Parathyroid adenoma (tissue), 2 donors: ENCODE data around the gene CPSF3.

Source experiments
- H2AFZ ChIP-seq: fragments of 300-600 bp; sonication (generic); one replicate; pipeline ENCODE4 v1.7.0; 2017; ENCODE audit warnings: antibody characterized with exemption, mild to moderate bottlenecking
- H3K27ac ChIP-seq: fragments of 300-600 bp; sonication (generic); one replicate; pipeline ENCODE4 v1.7.0; 2017
- H3K27me3 ChIP-seq: fragments of 300-600 bp; sonication (generic); one replicate; pipeline ENCODE4 v1.7.0; 2017; ENCODE audit warnings: low read length; ENCODE audit not compliant: control insufficient read depth, insufficient read depth
- H3K36me3 ChIP-seq: fragments of 300-600 bp; sonication (generic); one replicate; pipeline ENCODE4 v1.7.0; 2017; ENCODE audit warnings: low read length; ENCODE audit not compliant: control insufficient read depth, insufficient read depth
- H3K4me1 ChIP-seq: fragments of 300-600 bp; sonication (generic); one replicate; pipeline ENCODE4 v1.7.0; 2017; ENCODE audit warnings: control low read depth
- H3K4me2 ChIP-seq: fragments of 300-600 bp; sonication (generic); one replicate; pipeline ENCODE4 v1.7.0; 2017; ENCODE audit warnings: low read length
- H3K4me3 ChIP-seq: fragments of 300-600 bp; sonication (generic); one replicate; pipeline ENCODE4 v1.7.0; 2017; ENCODE audit warnings: low read depth, low read length
- H3K79me2 ChIP-seq: fragments of 300-600 bp; sonication (generic); one replicate; pipeline ENCODE4 v1.7.0; 2017; ENCODE audit warnings: control low read depth
- H3K9ac ChIP-seq: fragments of 300-600 bp; sonication (generic); one replicate; pipeline ENCODE4 v1.7.0; 2017; ENCODE audit warnings: mild to moderate bottlenecking
- H3K9me3 ChIP-seq: fragments of 300-600 bp; sonication (generic); one replicate; pipeline ENCODE4 v1.7.0; 2017; ENCODE audit warnings: low read length; ENCODE audit not compliant: control insufficient read depth
- TF ChIP-seq, protein P1 (sequence below): fragments of 300-600 bp; sonication (generic); IDR thresholded peaks from one replicate; pipeline ENCODE4 v1.7.0; 2017; ENCODE audit warnings: antibody characterized with exemption, mild to moderate bottlenecking
- donor health status: primary hyperparathyroidism.

The CPSF3 gene

DNA sequence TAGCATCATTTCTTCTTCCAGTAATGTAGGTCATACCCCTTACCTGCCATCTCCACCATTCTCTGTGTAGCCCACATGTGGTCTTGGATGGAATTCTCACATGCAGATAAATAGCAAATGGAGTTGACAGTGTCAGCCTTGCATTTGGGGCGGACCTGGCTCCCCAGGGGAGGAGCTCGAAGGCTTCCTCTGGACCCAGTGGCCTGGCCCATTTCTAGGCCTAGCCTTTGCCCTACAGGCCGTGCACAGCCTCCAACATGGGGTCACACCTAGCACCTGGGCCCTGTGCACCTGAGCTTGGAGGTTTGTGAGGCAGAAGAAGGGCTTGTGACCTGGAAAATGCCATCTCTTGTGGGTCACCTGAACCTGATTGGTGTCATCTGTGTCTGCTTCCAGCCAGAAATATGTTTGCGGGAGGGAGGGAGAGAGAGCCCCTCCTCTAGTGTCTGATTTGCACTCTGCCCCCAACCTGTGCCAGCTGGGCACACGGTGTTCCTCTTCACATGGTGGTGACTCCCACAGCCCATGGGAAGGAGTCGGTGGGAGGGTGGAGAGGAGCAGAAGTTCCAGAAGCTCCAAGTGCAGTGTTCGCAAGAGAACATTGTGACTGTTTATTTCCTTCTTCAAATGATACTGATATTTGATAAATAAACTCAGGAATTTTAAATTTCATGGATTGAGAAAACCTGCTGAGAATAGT, 33.2 kb upstream of the CPSF3 start:
- Histone ChIP-seq H3K9me3 (no peaks in the 10 kb centered on the region), H3K4me2 (no peak overlapping the region), H3K4me1 (no peaks in the 10 kb centered on the region), H3K9ac (no peak overlapping the region), H3K36me3 (no peaks in the 10 kb centered on the region), H3K79me2 (no peaks in the 10 kb centered on the region), H2AFZ (no peak overlapping the region), H3K27ac (no peak overlapping the region), H3K27me3 (no peaks in the 10 kb centered on the region), H3K4me3 (no peak overlapping the region)
- TF ChIP-seq, protein P1, sequence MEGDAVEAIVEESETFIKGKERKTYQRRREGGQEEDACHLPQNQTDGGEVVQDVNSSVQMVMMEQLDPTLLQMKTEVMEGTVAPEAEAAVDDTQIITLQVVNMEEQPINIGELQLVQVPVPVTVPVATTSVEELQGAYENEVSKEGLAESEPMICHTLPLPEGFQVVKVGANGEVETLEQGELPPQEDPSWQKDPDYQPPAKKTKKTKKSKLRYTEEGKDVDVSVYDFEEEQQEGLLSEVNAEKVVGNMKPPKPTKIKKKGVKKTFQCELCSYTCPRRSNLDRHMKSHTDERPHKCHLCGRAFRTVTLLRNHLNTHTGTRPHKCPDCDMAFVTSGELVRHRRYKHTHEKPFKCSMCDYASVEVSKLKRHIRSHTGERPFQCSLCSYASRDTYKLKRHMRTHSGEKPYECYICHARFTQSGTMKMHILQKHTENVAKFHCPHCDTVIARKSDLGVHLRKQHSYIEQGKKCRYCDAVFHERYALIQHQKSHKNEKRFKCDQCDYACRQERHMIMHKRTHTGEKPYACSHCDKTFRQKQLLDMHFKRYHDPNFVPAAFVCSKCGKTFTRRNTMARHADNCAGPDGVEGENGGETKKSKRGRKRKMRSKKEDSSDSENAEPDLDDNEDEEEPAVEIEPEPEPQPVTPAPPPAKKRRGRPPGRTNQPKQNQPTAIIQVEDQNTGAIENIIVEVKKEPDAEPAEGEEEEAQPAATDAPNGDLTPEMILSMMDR, result no peak

GRCh38 chr2:9390991-9391390, 32.5 kb upstream of the CPSF3 start:
- Histone ChIP-seq H3K4me2 (no peak overlapping the region), H3K79me2 (no peaks in the 10 kb centered on the region), H3K9ac (no peak overlapping the region), H3K27me3 (no peaks in the 10 kb centered on the region), H3K9me3 (no peaks in the 10 kb centered on the region), H2AFZ (no peak overlapping the region), H3K4me1 (no peaks in the 10 kb centered on the region), H3K4me3 (no peak overlapping the region), H3K27ac (no peak overlapping the region), H3K36me3 (no peaks in the 10 kb centered on the region)
- TF ChIP-seq, protein P1, result no peak

DNA sequence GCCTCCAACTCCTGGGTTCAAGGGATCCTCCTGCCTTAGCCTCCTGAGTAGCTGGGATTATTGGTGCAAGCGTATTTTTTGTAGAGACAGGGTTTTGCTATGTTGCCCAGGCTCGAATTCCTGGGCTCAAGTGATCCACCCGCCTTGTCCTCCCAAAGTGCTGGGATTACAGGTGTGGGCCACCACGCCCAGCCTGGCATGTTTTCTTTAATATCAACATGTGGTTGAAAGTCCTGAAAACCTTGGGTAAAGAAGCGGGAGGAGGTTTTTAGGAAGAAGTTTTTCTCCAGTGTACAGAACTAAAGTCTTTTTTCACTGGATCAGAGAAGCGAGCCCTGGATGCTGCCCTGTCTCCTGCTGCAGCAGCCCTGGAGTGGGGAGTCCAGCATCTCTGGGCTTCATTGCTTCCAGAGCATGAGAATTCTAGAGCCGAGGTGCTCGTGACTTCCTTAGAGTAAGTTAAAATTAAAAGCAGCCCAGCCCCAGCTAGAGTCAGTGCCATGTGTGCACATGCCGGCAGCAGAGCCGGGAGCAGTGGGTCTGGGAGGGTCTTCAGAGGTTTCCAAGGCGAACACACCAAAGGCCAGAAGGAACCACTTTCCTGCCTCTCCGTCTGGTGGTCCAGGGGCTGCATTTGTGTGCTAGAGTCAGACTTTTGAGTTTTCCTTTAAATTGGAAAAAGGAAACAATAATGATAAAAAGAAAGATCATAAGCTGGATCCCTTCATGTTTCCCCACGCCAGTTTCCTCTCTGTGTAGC, 31.3 kb upstream of the CPSF3 start:
- Histone ChIP-seq H3K9me3 (no peaks in the 10 kb centered on the region), H3K4me1 (no peaks in the 10 kb centered on the region), H3K36me3 (no peaks in the 10 kb centered on the region), H3K27ac (no peak overlapping the region), H3K9ac (no peak overlapping the region), H3K27me3 (no peaks in the 10 kb centered on the region), H3K4me3 (no peak overlapping the region), H2AFZ (no peak overlapping the region), H3K79me2 (no peaks in the 10 kb centered on the region), H3K4me2 (no peak overlapping the region)
- TF ChIP-seq, protein P1, result no peak

GRCh38 chr2:9392898-9393765, 30.3 kb upstream of the CPSF3 start:
- no peak overlapping the region for H3K9ac ChIP-seq
- H3K4me1 ChIP-seq, result no peaks in the 10 kb centered on the region
- H3K27me3 ChIP-seq, result no peaks in the 10 kb centered on the region
- no peak overlapping the region for H3K4me2 ChIP-seq
- peak overlapping the region; percentile 29 for H3K27ac ChIP-seq
- H3K9me3 ChIP-seq, result no peaks in the 10 kb centered on the region
- H3K79me2 ChIP-seq, result no peaks in the 10 kb centered on the region
- no peaks in the 10 kb centered on the region for H3K36me3 ChIP-seq
- H2AFZ ChIP-seq, result no peak overlapping the region
- TF ChIP-seq, protein P1, result no peak
- no peak overlapping the region for H3K4me3 ChIP-seq
